ENCODE measurements around the gene MYRIP.
A peak's percentile ranks its signal among the peaks of the same experiment; 100 is the strongest.

MYRIP gene

DNA sequence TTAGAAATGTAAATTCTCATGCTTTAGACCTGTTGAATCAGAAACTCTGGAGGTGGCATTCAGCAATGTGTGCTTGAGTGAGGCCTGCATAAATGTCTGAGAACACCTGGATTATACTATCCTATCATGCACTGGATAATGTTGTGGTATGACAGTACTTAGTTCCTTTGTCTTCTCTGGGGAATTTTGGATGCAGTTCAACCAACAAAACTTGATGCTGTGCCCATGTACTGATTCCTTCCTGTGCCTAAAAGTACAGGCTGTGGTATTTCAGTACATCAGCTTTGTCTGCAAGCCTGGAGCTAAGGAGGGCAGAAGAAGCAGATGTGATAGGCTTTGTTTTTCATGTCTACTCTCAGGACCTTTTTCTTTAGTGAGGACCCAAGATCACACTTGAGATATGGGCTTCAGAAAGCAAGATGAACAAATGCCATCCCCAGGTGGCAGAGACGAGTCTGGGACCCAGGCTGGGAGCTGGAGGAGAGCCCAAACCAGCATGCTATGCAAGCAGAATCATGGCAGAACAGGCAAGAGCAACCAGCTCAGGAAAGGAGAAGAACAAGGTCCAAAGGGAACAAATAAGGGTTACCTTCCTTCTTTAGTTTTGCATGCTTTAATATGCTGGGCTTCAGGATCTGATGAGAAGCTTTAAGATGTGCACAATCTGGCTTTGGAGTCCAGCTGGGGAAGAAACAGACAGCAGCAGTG is 124.7 kb downstream of the MYRIP start:
- H3K9ac ChIP-seq = no peak overlapping the region
- H3K9me3 ChIP-seq (ENCODE audit: control insufficient read depth, low read length) = no peaks in the 10 kb centered on the region
- H3K79me2 ChIP-seq = no peaks in the 10 kb centered on the region
- H3K4me2 ChIP-seq (ENCODE audit: low read length) = no peak overlapping the region
- H3K27me3 ChIP-seq (ENCODE audit: control insufficient read depth, insufficient read depth, low read length) = no peaks in the 10 kb centered on the region
- no peak overlapping the region for H3K27ac ChIP-seq
- TF ChIP-seq, protein P1, sequence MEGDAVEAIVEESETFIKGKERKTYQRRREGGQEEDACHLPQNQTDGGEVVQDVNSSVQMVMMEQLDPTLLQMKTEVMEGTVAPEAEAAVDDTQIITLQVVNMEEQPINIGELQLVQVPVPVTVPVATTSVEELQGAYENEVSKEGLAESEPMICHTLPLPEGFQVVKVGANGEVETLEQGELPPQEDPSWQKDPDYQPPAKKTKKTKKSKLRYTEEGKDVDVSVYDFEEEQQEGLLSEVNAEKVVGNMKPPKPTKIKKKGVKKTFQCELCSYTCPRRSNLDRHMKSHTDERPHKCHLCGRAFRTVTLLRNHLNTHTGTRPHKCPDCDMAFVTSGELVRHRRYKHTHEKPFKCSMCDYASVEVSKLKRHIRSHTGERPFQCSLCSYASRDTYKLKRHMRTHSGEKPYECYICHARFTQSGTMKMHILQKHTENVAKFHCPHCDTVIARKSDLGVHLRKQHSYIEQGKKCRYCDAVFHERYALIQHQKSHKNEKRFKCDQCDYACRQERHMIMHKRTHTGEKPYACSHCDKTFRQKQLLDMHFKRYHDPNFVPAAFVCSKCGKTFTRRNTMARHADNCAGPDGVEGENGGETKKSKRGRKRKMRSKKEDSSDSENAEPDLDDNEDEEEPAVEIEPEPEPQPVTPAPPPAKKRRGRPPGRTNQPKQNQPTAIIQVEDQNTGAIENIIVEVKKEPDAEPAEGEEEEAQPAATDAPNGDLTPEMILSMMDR (IDR thresholded peaks at IDR 0.05) = no peak
- no peaks in the 10 kb centered on the region for H3K4me1 ChIP-seq
- H3K36me3 ChIP-seq (ENCODE audit: control insufficient read depth, insufficient read depth, low read length) = no peaks in the 10 kb centered on the region
- H2AFZ ChIP-seq = peak overlapping the region; percentile 47
- H3K4me3 ChIP-seq (ENCODE audit: low read depth, low read length) = no peak overlapping the region

- Histone ChIP-seq H3K4me3 (ENCODE audit: low read depth, low read length) (no peak overlapping the region), H2AFZ (peak overlapping the region; percentile 47), H3K79me2 (no peaks in the 10 kb centered on the region), H3K9ac (no peak overlapping the region), H3K27me3 (ENCODE audit: control insufficient read depth, insufficient read depth, low read length) (no peaks in the 10 kb centered on the region), H3K4me1 (no peaks in the 10 kb centered on the region), H3K4me2 (ENCODE audit: low read length) (no peak overlapping the region), H3K27ac (no peak overlapping the region), H3K36me3 (ENCODE audit: control insufficient read depth, insufficient read depth, low read length) (no peaks in the 10 kb centered on the region), H3K9me3 (ENCODE audit: control insufficient read depth, low read length) (no peaks in the 10 kb centered on the region)
- TF ChIP-seq, protein P1 (IDR thresholded peaks at IDR 0.05) = no peak
These were observed 125.3 kb downstream of the MYRIP start for GRCh38 chr3:39934696-39935095.

- H3K4me1 ChIP-seq = no peaks in the 10 kb centered on the region
- H3K9me3 ChIP-seq (ENCODE audit: control insufficient read depth, low read length) = no peaks in the 10 kb centered on the region
- H3K27ac ChIP-seq = no peak overlapping the region
- no peak overlapping the region for H2AFZ ChIP-seq
- no peak overlapping the region for H3K9ac ChIP-seq
- no peak overlapping the region for H3K4me3 ChIP-seq (ENCODE audit: low read depth, low read length)
- TF ChIP-seq, protein P1 (IDR thresholded peaks at IDR 0.05) = no peak
- H3K4me2 ChIP-seq (ENCODE audit: low read length) = no peak overlapping the region
- no peaks in the 10 kb centered on the region for H3K36me3 ChIP-seq (ENCODE audit: control insufficient read depth, insufficient read depth, low read length)
- H3K79me2 ChIP-seq = no peaks in the 10 kb centered on the region
- H3K27me3 ChIP-seq (ENCODE audit: control insufficient read depth, insufficient read depth, low read length) = no peaks in the 10 kb centered on the region
These were observed 125.9 kb downstream of the MYRIP start for GRCh38 chr3:39935261-39935660.

- Histone ChIP-seq H3K36me3 (ENCODE audit: control insufficient read depth, insufficient read depth, low read length) (no peaks in the 10 kb centered on the region), H3K79me2 (no peaks in the 10 kb centered on the region), H3K4me2 (ENCODE audit: low read length) (no peak overlapping the region), H3K4me1 (no peaks in the 10 kb centered on the region), H3K4me3 (ENCODE audit: low read depth, low read length) (no peak overlapping the region), H3K9ac (no peak overlapping the region), H3K27me3 (ENCODE audit: control insufficient read depth, insufficient read depth, low read length) (no peaks in the 10 kb centered on the region), H3K27ac (no peak overlapping the region), H2AFZ (no peak overlapping the region), H3K9me3 (ENCODE audit: control insufficient read depth, low read length) (no peaks in the 10 kb centered on the region)
- TF ChIP-seq, protein P1 (IDR thresholded peaks at IDR 0.05) = no peak
These were observed 127.4 kb downstream of the MYRIP start for GRCh38 chr3:39936848-39937247.

- TF ChIP-seq, protein P1 (IDR thresholded peaks at IDR 0.05) = no peak
- H3K4me1 ChIP-seq = no peaks in the 10 kb centered on the region
- no peak overlapping the region for H2AFZ ChIP-seq
- no peak overlapping the region for H3K9ac ChIP-seq
- H3K4me2 ChIP-seq (ENCODE audit: low read length) = no peak overlapping the region
- no peaks in the 10 kb centered on the region for H3K27me3 ChIP-seq (ENCODE audit: control insufficient read depth, insufficient read depth, low read length)
- H3K79me2 ChIP-seq = no peaks in the 10 kb centered on the region
- no peaks in the 10 kb centered on the region for H3K36me3 ChIP-seq (ENCODE audit: control insufficient read depth, insufficient read depth, low read length)
- no peaks in the 10 kb centered on the region for H3K9me3 ChIP-seq (ENCODE audit: control insufficient read depth, low read length)
- no peak overlapping the region for H3K4me3 ChIP-seq (ENCODE audit: low read depth, low read length)
- H3K27ac ChIP-seq = no peak overlapping the region
These were observed 127.9 kb downstream of the MYRIP start for GRCh38 chr3:39937315-39937714.
